ENCODE results near the gene PRKCH.
"Not testable (repeated sequence)": the region's sequence is repeated elsewhere in the genome, so short reads cannot be mapped to it uniquely, and the experiment has no call there.

PRKCH gene

DNA sequence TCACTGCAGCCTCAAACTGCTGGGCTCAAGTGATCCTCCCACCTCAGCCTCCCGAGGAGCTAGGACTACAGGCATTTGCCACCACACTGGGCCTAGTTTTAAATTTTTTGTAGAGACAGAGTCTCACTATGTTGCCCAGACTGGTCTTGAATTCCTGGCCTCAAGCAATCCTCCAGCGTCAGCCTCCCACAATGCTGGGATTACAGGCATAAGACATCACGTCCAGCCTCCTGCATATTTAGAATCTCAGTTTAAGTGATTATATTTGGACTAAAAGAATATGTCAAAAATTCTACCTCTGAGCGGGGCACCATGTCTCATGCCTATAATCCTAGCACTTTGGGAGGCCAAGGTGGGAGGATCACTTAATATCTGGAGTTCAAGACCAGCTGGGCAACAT lies 12.7 kb upstream of the PRKCH start:
- not testable (repeated sequence) for DNase-seq

DNA sequence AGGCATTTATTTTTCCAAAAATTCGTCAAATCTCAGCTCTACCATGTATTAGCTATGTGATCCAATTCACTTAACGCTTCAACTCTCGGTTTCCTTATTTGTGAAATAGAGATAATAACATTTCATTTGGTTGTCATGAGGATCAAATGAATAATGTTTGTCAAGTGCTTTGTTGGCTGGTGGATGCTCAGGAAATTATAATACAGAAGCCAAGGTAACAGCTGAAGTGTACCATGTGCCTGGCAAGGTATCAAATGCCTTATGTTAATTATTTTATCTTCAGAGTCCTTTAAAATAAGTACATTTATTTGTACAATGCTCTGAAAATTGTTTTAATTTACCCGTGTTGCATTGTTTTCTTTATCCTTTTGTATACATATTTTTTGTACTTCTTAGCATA lies 6.1 kb upstream of the PRKCH start:
- DNase-seq, result no peak

DNA sequence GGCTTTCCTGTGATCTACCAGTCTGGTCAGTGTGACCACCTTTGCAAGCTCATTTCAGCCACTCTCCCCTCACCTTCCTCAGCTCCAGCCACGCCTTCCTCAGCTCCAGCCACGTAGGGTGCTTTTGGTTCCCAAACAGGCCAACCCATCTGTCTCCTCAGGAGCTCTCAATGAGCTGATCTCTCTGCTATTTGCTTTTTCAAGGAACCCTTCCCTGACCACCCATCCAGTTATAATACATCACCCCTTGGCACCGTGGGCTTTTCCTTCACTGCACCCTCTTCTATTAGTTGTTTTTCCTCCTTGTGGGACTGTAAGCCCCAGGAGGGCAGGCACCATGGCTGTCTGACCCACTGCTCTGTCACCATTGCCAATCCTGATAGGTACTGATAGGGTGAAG lies 2.3 kb upstream of the PRKCH start:
- DNase-seq, result no peak

GRCh38 chr14:61319706-61320105 lies 1.7 kb upstream of the PRKCH start:
- no peak for DNase-seq

DNA sequence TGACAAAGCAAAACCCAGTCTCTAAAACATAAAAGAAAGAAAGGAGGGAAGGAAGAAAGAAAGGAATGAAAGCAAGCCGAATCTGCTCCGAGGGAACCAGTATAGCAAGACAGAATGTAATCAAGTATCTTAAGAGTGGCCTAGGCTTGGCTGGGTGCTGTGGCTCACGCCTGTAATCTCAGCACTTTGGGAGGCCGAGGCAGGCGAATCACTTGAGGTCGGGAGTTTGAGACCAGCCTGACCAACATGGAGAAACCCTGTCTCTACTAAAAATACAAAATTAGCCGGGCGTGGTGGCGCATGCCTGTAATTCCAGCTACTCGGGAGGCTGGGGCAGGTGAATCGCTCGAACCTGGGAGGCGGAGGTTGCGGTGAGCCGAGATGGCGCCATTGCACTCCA lies 1.2 kb upstream of the PRKCH start:
- DNase-seq, result not testable (repeated sequence)

- DNase-seq, result no peak
These were observed 484 bp upstream of the PRKCH start for GRCh38 chr14:61320806-61321384.

DNA sequence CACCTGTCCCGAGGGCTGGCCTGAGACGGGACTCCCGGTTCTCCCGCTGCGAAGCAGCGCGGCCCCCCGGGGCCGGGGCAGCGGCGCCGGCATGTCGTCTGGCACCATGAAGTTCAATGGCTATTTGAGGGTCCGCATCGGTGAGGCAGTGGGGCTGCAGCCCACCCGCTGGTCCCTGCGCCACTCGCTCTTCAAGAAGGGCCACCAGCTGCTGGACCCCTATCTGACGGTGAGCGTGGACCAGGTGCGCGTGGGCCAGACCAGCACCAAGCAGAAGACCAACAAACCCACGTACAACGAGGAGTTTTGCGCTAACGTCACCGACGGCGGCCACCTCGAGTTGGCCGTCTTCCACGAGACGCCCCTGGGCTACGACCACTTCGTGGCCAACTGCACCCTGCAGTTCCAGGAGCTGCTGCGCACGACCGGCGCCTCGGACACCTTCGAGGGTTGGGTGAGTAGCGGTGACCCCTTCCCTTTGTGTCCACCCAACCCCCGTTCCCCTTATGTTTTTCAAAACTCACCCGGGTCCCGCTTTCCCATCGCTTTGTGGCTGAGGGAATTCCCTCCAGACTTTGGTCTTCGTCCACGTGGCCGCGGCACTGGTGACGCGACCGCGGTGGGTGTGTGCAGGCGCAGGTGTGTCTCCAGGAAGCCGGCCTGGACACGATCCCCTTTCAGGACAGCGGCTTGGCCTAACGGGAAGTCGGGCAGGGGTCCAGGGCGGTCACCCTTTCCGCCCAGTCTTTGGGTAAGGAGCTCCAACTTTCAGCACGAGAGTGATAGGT lies 826 bp downstream of the PRKCH start:
- no peak for DNase-seq

- peak; percentile 61 to 64 for DNase-seq
These were observed 1.5 kb downstream of the PRKCH start for GRCh38 chr14:61322799-61323290.

GRCh38 chr14:61323970-61324369 lies 2.6 kb downstream of the PRKCH start:
- DNase-seq, result no peak

- DNase-seq, result no peak
These were observed 3.8 kb downstream of the PRKCH start for GRCh38 chr14:61325166-61325565.

- no peak for DNase-seq
These were observed 4.8 kb downstream of the PRKCH start for GRCh38 chr14:61326146-61326545.

- DNase-seq, result no peak
These were observed 5.5 kb downstream of the PRKCH start for GRCh38 chr14:61326847-61327246.

GRCh38 chr14:61328626-61329262 lies 7.4 kb downstream of the PRKCH start:
- DNase-seq, result no peak

DNA sequence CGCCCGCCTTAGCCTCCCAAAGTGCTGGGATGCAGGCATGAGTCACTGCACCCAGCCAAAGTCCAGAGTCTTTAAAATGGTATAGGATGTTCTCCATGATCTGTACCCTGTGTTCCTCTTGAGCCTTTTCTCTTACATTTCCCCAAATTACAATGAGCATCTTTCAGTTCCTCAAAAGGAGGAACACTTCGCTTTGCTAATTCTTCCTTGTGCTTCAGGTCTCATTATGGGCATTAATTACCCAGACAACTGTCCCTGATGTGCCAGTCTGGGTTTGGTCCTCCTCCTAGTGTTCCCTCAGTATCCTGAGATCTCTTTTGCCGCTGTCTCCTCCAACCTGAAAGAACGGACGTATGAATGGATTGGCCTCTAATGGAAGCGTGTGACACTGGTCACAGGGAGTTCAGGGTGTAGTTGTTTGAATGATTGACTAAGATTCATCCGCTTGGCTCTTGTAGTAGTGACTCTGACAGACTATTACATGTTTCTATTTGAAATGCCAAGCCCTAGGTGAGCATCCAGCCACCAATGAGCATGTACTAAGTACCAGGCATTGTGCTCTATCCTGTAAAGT lies 8.2 kb downstream of the PRKCH start:
- DNase-seq, result no peak

DNA sequence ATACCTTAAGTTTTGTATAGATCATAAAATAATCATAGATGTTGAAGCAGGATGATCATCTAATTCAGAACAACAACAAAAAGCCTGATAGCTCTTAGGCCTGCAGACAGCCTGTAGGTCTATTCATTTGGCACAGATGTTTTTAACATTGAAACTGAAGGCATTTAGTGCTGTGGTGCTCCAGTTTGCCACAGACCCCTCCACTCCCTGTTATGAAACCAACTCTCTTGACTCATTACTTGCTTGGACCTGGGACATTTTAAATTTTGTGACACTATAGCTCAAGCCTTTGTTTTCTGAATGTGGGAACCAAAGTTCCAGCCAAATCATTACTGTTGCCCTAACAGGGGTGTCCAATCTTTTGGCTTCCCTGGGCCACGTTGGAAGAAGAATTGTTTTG lies 9.1 kb downstream of the PRKCH start:
- no peak for DNase-seq

GRCh38 chr14:61331992-61332657 lies 10.7 kb downstream of the PRKCH start:
- no peak for DNase-seq

GRCh38 chr14:61332658-61333029 lies 11.3 kb downstream of the PRKCH start:
- no peak for DNase-seq

GRCh38 chr14:61333087-61333486 lies 11.7 kb downstream of the PRKCH start:
- DNase-seq, result no peak

- DNase-seq, result no peak
These were observed 12.9 kb downstream of the PRKCH start for GRCh38 chr14:61334197-61334701.

GRCh38 chr14:61335049-61335448 lies 13.7 kb downstream of the PRKCH start:
- DNase-seq, result no peak

DNA sequence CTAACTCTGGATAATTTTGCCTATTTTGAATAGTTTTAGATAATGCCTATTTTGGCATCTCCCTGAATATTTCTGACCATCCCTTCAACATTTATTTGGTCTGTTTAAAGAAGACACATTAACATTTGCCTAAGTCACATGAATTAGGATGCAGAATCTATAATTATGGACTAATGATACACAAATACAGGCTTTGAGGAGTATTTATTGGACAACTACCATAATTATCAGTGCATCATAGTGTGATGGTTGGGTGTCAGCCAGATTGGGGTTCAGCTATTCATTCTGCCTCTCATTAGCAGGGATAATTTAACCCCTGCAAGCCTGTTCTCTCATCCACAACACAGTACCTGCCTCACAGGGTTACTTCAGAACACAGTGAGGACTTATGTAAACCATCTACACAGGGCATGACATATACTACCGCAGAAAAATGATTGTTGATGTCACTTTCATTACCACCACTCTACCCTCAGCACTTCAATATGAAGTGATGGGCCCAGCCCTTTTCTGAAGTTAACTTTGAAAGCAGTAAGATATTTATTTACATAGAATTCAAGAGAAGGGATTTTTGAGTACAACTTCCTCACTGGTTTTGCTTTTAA lies 14.4 kb downstream of the PRKCH start:
- DNase-seq, result no peak

DNA sequence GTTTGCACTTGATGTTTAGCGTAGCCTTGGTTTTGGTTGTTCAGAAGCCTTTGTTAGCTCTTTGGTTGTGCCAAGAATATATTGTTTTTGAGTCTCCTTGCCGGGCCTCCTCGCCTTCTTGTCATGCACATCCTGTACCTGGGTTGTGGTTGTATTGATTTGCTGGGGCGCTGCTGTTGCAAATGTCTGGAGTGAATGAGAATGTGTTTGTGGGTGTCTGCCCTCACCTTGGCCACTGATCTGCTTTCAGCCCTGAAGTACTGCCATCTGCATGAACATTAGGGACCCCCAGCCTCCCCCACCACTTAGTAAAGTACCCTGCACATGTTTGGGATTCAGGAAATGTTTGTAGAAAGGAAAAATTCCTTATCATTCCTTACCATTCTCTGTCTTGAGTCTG lies 16.5 kb downstream of the PRKCH start:
- peak; percentile 52 to 64 for DNase-seq

- DNase-seq, result no peak
These were observed 17.1 kb downstream of the PRKCH start for GRCh38 chr14:61338457-61338856.

Data from activated CD4-positive, alpha-beta T cell treated with anti-CD3 and anti-CD28 coated beads, Interleukin-2, amount 50 U/mL, for 48 hours (primary cell).